HG03039 (cell line): ENCODE data around the gene DPF3.

Experiments
- ATAC-seq: cut with Tn5 transposase; IDR thresholded peaks from one replicate; pipeline ENCODE4 v1.9.1; 2021; ENCODE audit warnings: mild to moderate bottlenecking, moderate library complexity; ENCODE audit not compliant: unreplicated experiment

Gene DPF3

DNA sequence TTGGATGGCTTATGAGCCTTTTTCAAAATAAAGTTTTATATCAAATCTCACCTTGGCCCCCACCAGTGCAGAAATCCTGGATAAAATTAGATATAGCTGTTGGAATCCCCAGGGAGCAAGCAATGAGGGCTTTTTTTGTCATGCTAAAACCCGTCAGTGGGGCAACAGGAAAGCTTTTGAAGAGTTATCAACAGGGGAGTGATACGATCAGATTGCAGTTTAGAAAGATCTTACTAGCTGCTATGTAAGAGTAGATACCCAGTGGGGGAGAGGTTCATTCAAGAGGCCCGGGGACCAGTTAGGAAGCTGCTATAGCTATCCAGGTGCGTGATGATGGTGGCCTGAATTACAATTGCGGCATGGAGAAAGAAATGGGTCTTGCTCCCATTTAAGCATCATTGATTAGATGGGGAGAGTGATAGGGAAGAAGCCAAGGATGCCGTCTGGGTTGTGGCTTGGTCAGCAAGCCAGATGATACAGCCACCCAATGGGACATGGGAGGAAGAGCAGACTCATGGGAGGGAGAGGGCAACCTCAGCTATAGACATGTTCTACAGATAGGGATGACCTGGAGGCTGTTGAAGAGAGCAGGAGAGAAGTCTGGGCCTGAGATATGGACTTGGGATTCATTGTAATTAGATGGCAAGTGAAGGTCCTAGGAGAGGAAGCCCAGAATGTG, 272.4 kb downstream of the DPF3 start:
- no peak for ATAC-seq

DNA sequence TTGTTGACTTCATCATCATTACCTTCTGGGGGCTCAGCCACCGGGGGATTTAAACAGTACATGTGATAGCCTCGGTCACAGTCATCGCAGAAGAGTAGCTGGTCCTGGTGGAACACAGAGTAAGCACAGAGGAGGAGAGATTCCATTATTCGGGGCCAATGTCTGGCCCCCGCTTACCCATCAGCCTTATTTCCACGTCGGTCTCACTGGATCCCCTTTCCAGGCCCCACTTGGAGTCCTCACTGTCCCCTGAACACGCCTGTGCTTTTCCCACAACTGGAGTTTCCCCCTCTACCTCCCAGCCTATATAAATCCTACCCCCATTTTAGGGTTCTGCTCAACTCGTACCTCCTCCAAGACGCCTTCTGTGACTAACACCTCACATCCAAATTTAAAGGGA, 274.0 kb downstream of the DPF3 start:
- ATAC-seq, result no peak

- ATAC-seq, result no peak
Measured at GRCh38 chr14:72619111-72619571, 274.8 kb downstream of the DPF3 start.

DNA sequence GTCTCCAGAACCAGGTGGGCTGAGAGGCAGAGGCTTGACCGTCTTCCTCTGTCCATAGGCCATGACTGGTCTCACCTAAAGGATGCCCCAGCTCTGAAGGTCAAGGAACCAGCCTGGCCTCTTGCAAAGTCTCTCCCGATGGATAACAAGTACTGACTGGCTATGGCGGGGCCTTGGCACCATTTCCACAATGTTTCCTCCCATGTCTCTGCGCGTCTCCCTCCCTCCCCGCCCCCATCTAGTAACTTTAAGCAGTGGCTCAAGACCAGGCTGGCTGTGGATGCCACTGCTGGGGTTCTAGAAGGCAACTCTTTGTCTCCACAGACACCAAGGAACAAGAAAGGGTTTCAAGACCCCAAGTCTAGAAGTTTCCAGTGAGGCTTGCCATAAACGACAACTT, 275.5 kb downstream of the DPF3 start:
- no peak for ATAC-seq

DNA sequence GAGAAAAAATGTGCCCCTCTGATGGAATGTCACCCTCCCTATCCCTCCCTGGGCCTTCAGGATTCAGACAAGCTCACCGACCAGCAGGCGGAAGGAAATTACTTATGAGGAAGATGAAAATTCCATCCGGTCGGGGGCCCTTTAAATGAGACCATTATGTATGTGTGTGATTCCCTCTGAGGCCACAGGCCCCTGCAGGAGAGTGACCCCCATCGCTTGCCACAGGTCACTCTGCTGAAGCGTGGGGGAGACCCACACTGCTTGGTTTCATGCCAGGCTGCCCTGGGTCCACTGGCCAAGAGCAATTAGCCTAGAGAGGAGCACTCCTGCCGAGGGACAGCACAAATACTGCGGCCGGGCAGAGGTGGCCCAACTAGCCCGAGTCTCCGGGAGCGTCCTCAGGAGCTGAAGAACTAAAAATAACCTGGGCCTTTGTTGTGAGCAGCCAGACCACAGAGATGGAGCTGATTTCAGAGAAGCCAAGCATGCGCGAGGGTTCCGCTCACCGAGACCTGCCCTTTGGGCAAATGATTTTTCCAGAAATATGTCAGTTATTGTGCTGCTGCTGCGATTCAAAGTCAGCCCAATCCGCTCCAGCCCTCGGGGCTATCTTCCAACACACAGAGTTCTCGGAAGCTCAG, 276.4 kb downstream of the DPF3 start:
- ATAC-seq, result no peak

DNA sequence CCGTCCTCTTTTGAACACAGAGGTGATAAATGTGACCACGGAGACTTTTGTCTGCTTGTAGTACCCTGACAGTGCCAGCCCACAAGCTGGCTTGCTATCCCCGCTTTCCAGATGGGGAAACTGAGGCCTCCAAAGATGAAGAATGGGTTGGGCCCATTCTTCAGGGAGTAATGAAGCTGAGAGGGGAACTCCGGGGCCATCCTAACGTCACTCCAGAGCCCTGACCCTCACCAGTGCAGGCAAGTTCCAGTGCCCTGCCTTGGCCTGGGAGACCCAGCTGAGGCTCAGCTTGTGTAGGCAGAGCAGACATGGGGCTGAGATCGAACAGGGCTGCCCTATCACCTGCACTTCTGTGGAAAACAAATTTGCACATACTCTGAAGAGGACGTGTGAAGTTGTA, 277.1 kb downstream of the DPF3 start:
- ATAC-seq, result no peak

- no peak for ATAC-seq
Measured at GRCh38 chr14:72616294-72616693, 277.6 kb downstream of the DPF3 start.

GRCh38 chr14:72615451-72616121, 278.3 kb downstream of the DPF3 start:
- ATAC-seq, result no peak

- ATAC-seq, result no peak
Measured at GRCh38 chr14:72614891-72615415, 278.9 kb downstream of the DPF3 start.

GRCh38 chr14:72614365-72614764, 279.5 kb downstream of the DPF3 start:
- ATAC-seq, result no peak

DNA sequence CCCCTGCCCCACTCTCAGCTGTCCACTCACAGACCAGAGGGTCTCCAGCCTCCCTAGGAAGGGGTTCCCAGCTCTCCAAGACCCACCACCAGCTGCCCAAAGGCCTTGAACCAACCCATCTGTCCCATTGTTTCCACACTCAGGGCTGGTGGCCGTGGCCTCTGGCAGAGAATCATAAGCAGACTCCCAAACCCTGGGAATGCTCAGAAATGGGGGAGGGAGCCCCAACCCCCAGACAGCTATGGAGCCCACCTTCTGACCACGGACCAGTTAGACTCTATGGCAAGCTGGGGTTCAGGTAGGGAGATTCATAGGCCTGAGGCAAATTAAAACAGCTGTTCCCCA, 280.0 kb downstream of the DPF3 start:
- ATAC-seq, result no peak

DNA sequence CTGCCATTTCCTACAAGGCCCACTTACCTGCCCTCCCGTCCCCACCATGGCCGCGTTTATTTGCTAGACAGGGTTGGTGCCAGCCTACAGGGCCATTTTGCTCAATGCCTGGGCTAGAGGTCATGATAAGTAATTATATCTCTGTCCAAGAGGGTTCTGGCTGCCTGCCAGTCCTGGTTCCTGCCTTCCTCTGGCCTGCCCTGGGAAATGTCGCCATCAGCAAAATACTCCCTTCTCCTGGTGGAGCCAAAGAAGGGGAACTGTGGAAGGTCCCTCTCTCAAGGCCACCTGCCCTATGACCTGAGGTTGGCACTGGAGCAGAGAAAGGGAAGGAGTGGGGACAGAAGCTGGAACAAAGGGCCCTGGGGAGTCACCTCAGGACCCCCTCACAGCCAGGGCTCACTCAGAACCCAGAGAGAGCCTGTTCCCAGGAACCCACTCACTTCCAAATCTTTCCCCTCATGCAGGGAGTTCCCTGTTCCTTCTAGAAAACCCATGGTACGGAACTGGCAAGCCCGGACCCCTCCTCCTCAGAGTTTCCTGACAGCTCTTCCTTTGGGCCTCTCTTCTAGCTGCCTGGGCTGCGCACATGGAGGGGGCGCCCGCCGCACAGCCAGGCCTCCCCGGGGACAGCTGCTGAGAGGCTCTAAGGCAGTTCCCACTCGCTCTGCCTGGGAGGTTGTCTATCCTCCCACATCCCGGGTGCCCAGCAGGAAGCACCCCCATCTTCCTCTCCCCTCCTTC, 280.5 kb downstream of the DPF3 start:
- no peak for ATAC-seq

- no peak for ATAC-seq
Measured at GRCh38 chr14:72612041-72612440, 281.9 kb downstream of the DPF3 start.

DNA sequence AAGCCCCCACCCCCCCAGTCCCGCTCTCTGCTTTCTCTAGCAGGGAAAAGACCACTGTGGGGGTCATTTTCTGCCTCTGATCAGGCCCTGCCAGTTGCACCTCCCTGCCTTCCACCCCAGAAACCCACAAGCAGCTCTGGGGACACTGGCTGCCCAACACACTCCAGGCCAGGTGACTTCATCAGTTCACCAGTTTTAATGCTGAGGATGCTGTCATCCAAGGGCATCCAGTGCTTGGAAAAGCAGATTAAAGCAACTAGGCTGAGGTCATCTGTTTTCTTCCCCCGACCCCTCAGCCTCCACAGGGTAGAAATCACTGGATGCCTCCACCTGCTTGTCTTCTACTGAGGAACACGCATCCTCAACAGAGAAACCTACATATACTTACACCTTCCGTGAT, 282.4 kb downstream of the DPF3 start:
- ATAC-seq, result no peak

- no peak for ATAC-seq
Measured at GRCh38 chr14:72610831-72611200, 283.1 kb downstream of the DPF3 start.

GRCh38 chr14:72610096-72610830, 283.6 kb downstream of the DPF3 start:
- no peak for ATAC-seq

GRCh38 chr14:72609205-72609916, 284.5 kb downstream of the DPF3 start:
- ATAC-seq, result no peak

GRCh38 chr14:72608391-72609204, 285.3 kb downstream of the DPF3 start:
- ATAC-seq, result no peak
